H9 (cell line): ENCODE measurements around the gene TMEM60. TPM values are rescaled to one million over a fixed set of nuclear protein-coding genes. Genes with fewer than 3 reads are reported as not detected.

Experiments
- DNase-seq: peaks from one replicate; pipeline ENCODE4 v3.0.0-alpha.2; 2017
- H2AFZ ChIP-seq: one replicate; pipeline ENCODE4 v1.6.1; 2013; ENCODE audit warnings: mild to moderate bottlenecking, low read length, control low read depth, moderate library complexity
- H2AK5ac ChIP-seq: 2 replicates; pipeline ENCODE4 v1.6.1; 2013; ENCODE audit warnings: low read length, control low read depth, mixed read lengths; ENCODE audit not compliant: insufficient read length
- H2BK120ac ChIP-seq: one replicate; pipeline ENCODE4 v1.6.1; 2013; ENCODE audit warnings: low read depth, mild to moderate bottlenecking, low read length, control low read depth, inconsistent platforms; ENCODE audit not compliant: poor library complexity, severe bottlenecking
- H2BK12ac ChIP-seq: 2 replicates; pipeline ENCODE4 v1.6.1; 2013; ENCODE audit warnings: low read length, control low read depth, mixed read lengths, low read depth; ENCODE audit not compliant: insufficient read length
- H2BK15ac ChIP-seq: 2 replicates; pipeline ENCODE4 v1.6.1; 2013; ENCODE audit warnings: low read depth, low read length, control low read depth
- H2BK20ac ChIP-seq: one replicate; pipeline ENCODE4 v1.6.1; 2013; ENCODE audit warnings: low read depth, mild to moderate bottlenecking, low read length, control low read depth, inconsistent platforms; ENCODE audit not compliant: poor library complexity, severe bottlenecking
- H2BK5ac ChIP-seq: 2 replicates; pipeline ENCODE4 v1.6.1; 2013; ENCODE audit warnings: low read length, control low read depth, mixed read lengths; ENCODE audit not compliant: insufficient read length
- H3K14ac ChIP-seq: 2 replicates; pipeline ENCODE4 v1.6.1; 2013; ENCODE audit warnings: low read length, control low read depth; ENCODE audit not compliant: insufficient read depth
- H3K18ac ChIP-seq: 2 replicates; pipeline ENCODE4 v1.6.1; 2013; ENCODE audit warnings: low read depth, mild to moderate bottlenecking, mixed read lengths, low read length, control low read depth; ENCODE audit not compliant: insufficient read length
- H3K23ac ChIP-seq: 2 replicates; pipeline ENCODE4 v1.6.1; 2013; ENCODE audit warnings: low read length, control low read depth, mixed read lengths, low read depth; ENCODE audit not compliant: insufficient read length
- H3K23me2 ChIP-seq: 2 replicates; pipeline ENCODE4 v1.6.1; 2013; ENCODE audit warnings: low read depth, mild to moderate bottlenecking, mixed read lengths, low read length, control low read depth; ENCODE audit not compliant: insufficient read length, poor library complexity, severe bottlenecking
- H3K27ac ChIP-seq: 2 replicates; pipeline ENCODE4 v1.5.1; 2013; ENCODE audit warnings: low read length, control low read depth, mixed read lengths, low read depth; ENCODE audit not compliant: insufficient read length
- H3K27me3 ChIP-seq: 2 replicates; pipeline ENCODE4 v1.6.1; 2013; ENCODE audit warnings: low read length, control low read depth, inconsistent platforms; ENCODE audit not compliant: insufficient read depth
- H3K4ac ChIP-seq: 2 replicates; pipeline ENCODE4 v1.6.1; 2013; ENCODE audit warnings: low read depth, mild to moderate bottlenecking, control low read depth, inconsistent platforms, low read length, moderate library complexity
- H3K4me1 ChIP-seq: 2 replicates; pipeline ENCODE4 v1.6.1; 2013; ENCODE audit warnings: low read length, control low read depth, inconsistent platforms; ENCODE audit not compliant: insufficient read depth
- H3K4me2 ChIP-seq: 2 replicates; pipeline ENCODE4 v1.6.1; 2013; ENCODE audit warnings: low read length, control low read depth, mixed read lengths; ENCODE audit not compliant: insufficient read length, insufficient read depth
- H3K56ac ChIP-seq: 2 replicates; pipeline ENCODE4 v1.6.1; 2013; ENCODE audit warnings: low read depth, mild to moderate bottlenecking, mixed read lengths, low read length, control low read depth; ENCODE audit not compliant: insufficient read length
- H3K79me1 ChIP-seq: 2 replicates; pipeline ENCODE4 v1.6.1; 2013; ENCODE audit warnings: low read depth, mild to moderate bottlenecking, moderate library complexity, low read length, control low read depth, inconsistent platforms; ENCODE audit not compliant: insufficient read depth, poor library complexity, severe bottlenecking
- H3K79me2 ChIP-seq: 2 replicates; pipeline ENCODE4 v1.6.1; 2013; ENCODE audit warnings: low read length, control low read depth, inconsistent platforms; ENCODE audit not compliant: insufficient read depth
- H3K9ac ChIP-seq: 2 replicates; pipeline ENCODE4 v1.6.1; 2013; ENCODE audit warnings: low read length, control low read depth, mixed read lengths; ENCODE audit not compliant: insufficient read length; ENCODE audit errors: extremely low read depth
- H3K9me3 ChIP-seq: one replicate; pipeline ENCODE4 v1.6.1; 2013; ENCODE audit warnings: low read depth, low read length, inconsistent platforms; ENCODE audit not compliant: control insufficient read depth
- H3T11ph ChIP-seq: one replicate; pipeline ENCODE4 v1.6.1; 2013; ENCODE audit warnings: mild to moderate bottlenecking, low read length, control low read depth, inconsistent platforms
- H4K20me1 ChIP-seq: one replicate; pipeline ENCODE4 v1.6.1; 2013; ENCODE audit not compliant: control insufficient read depth, insufficient read length, insufficient read depth
- H4K5ac ChIP-seq: 2 replicates; pipeline ENCODE4 v1.6.1; 2013; ENCODE audit warnings: low read depth, mild to moderate bottlenecking, mixed read lengths, low read length, control low read depth; ENCODE audit not compliant: insufficient read length
- H4K8ac ChIP-seq: replicated peaks from 2 replicates; pipeline ENCODE4 v1.6.1; 2013; ENCODE audit warnings: low read length, control low read depth, mixed read lengths, low read depth; ENCODE audit not compliant: insufficient read length
- H4K91ac ChIP-seq: 2 replicates; pipeline ENCODE4 v1.6.1; 2013; ENCODE audit warnings: low read depth, mild to moderate bottlenecking, moderate library complexity, mixed read lengths, low read length, control low read depth; ENCODE audit not compliant: insufficient read length
- H3K27ac Mint-ChIP-seq, 3 experiments: 2 replicates in 2 of 3; 3 replicates in 1 of 3; pipeline ENCODE4 v1.8.0; 2020 to 2021; ENCODE audit warnings: mixed read lengths in 3 of 3, mild to moderate bottlenecking in 1 of 3, moderate library complexity in 1 of 3
- H3K27me3 Mint-ChIP-seq: 2 replicates; pipeline ENCODE4 v1.8.0; 2021; ENCODE audit warnings: low read depth, mild to moderate bottlenecking, moderate library complexity, mixed read lengths
- H3K36me3 Mint-ChIP-seq, 3 experiments: 2 replicates in 2 of 3; 3 replicates in 1 of 3; pipeline ENCODE4 v1.8.0; 2020 to 2021; ENCODE audit warnings: low read depth in 3 of 3, mixed read lengths in 3 of 3; ENCODE audit not compliant: insufficient read depth in 1 of 3
- H3K4me1 Mint-ChIP-seq, 2 experiments: 2 replicates each; pipeline ENCODE4 v1.8.0; 2020; ENCODE audit warnings: mixed read lengths in 2 of 2
- H3K4me3 Mint-ChIP-seq, 2 experiments: 2 replicates in 1 of 2; 3 replicates in 1 of 2; pipeline ENCODE4 v1.8.0; 2020 to 2021; ENCODE audit warnings: mild to moderate bottlenecking in 2 of 2, mixed read lengths in 2 of 2, moderate library complexity in 1 of 2
- H3K9me3 Mint-ChIP-seq, 2 experiments: 2 replicates in 1 of 2; 3 replicates in 1 of 2; pipeline ENCODE4 v1.8.0; 2020; ENCODE audit warnings: mild to moderate bottlenecking in 2 of 2, mixed read lengths in 2 of 2, moderate library complexity in 1 of 2
- CTCF ChIP-seq: fragments of 200-600 bp; sonication (generic); conservative IDR thresholded peaks from 3 replicates; pipeline ENCODE4 v1.8.0; 2021; ENCODE audit warnings: antibody characterized with exemption, mild to moderate bottlenecking
- WGBS: extraction: QIAGEN DNeasy Blood & Tissue Kit; methylation state at CpG from one replicate; pipeline ENCODE4 v1.1.7; 2013; ENCODE audit warnings: missing lambda C conversion rate, low lambda C conversion rate, mixed read lengths; ENCODE audit not compliant: insufficient read length; ENCODE audit errors: extremely low coverage; 5-methylcytosine and 5-hydroxymethylcytosine counted together
- total RNA-seq: library from RNA; stranded (reverse); gene quantifications from 2 replicates; pipeline ENCODE4 v1.2.1, GENCODE V29; 2021

The TMEM60 gene
- total RNA-seq, 1 experiment from 2014 or later = 14.3 TPM

DNA sequence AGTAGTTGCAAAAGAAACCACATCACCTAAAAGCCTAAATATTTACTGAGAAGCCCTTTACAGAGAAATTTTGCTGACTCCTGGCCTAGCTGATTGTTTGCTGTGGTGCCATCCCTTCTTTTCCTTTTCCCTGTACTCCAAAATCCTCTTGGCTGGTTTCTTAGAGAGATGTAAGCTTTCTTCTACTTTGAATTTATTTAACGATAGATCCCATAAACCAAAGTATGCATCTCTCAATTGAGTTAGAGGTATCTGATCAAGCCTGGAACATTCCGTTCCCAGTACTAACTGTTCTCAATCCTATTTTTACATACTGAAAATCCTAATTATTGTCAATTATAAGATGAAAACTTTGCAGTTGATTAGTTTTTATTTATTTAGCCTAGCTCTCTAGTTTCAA lies 6.3 kb downstream of the TMEM60 start:
- no peak overlapping the region for H3K4me3 Mint-ChIP-seq
- Histone ChIP-seq H4K20me1 (no peaks in the 10 kb centered on the region), H2AFZ (no peak overlapping the region), H3K14ac (no peak overlapping the region), H3K4me1 (no peaks in the 10 kb centered on the region), H3K79me2 (peaks cover 4% of the 10 kb centered on the region; the same call in 1 of the 2 replicates), H2AK5ac (no peak overlapping the region), H2BK5ac (no peak overlapping the region), H2BK12ac (no peak overlapping the region), H3K27ac (no peak overlapping the region), H3K9ac (no peak overlapping the region), H3K79me1 (no peaks in the 10 kb centered on the region), H3K27me3 (no peaks in the 10 kb centered on the region), H4K5ac (no peak overlapping the region), H2BK20ac (no peak overlapping the region), H3K4me2 (no peak overlapping the region), H3K4ac (no peak overlapping the region), H3K18ac (no peak overlapping the region), H3T11ph (no peak overlapping the region), H3K23ac (no peak overlapping the region), H3K9me3 (no peaks in the 10 kb centered on the region), H4K91ac (no peak overlapping the region), H4K8ac (no peak overlapping the region), H3K56ac (no peak overlapping the region), H2BK120ac (no peak overlapping the region), H3K23me2 (no peaks in the 10 kb centered on the region), H2BK15ac (no peak overlapping the region)
- no CpG with 5 or more reads among the region's 2 CpGs for WGBS
- H3K4me1 Mint-ChIP-seq = peaks cover 10 to 18% of the 10 kb centered on the region in 2 experiments
- 0 out of 7 replicates have a peak overlapping the region, but pooled peaks of 2 of the 3 experiments have one; percentile 4 to 67 for H3K27ac Mint-ChIP-seq
- DNase-seq = no peak
- TF ChIP-seq CTCF = no peak
- H3K27me3 Mint-ChIP-seq = no peaks in the 10 kb centered on the region
- H3K36me3 Mint-ChIP-seq = peaks cover 5 to 14% (median 10%) of the 10 kb centered on the region in 3 experiments; a peak in 6 of 7 replicates
- H3K9me3 Mint-ChIP-seq = no peaks in the 10 kb centered on the region
